ENCODE results near the gene CCP110.

GRCh38 chr16:19528666-19529065 lies 4.9 kb downstream of the CCP110 start:
- no peak for TF ChIP-seq CTCF (conservative IDR thresholded peaks at IDR 0.05; ENCODE audit: low read depth, low read length)
- no peak for TF ChIP-seq EZH2 (IDR thresholded peaks at IDR 0.05; ENCODE audit: borderline replicate concordance, low read depth, low read length, poor library complexity, severe bottlenecking)
